HG03442 (cell line): ENCODE data around the gene CROCC2.

Experiments
- ATAC-seq: cut with Tn5 transposase; IDR thresholded peaks from one replicate; pipeline ENCODE4 v1.9.1; 2021; ENCODE audit warnings: mild to moderate bottlenecking, moderate library complexity; ENCODE audit not compliant: unreplicated experiment

Gene CROCC2

DNA sequence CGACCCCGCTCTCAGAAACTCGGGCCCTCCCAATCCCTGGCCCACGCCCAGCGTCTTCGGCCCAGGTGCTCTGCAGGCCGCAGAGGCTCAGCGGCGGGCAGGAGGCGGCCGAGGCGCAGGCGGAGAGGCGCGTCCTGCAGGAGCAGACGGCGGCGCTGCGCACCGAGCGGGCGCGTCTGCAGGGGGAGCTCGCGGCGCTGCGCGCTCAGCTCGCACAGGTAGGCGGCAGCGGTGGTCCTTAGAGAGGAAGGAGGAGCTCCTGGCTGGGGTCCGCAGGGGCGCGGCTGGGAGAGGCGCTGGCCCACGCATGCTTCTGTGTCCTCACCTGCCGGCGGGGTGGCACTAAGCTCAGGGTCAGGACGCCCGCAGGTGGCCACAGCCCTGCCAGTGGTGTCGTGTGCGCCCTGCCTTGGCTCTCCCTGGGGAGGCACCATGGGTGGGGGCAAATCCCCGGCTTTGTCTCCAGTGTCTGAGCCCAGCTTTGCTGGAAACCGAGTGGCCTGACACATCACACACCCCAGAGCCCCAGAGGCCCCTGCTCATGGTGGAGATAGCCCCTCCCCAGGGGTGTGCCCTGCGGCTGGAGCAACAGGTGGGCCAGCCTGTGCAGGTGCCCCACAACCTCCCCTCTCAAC lies 77.3 kb downstream of the CROCC2 start:
- no peak for ATAC-seq

DNA sequence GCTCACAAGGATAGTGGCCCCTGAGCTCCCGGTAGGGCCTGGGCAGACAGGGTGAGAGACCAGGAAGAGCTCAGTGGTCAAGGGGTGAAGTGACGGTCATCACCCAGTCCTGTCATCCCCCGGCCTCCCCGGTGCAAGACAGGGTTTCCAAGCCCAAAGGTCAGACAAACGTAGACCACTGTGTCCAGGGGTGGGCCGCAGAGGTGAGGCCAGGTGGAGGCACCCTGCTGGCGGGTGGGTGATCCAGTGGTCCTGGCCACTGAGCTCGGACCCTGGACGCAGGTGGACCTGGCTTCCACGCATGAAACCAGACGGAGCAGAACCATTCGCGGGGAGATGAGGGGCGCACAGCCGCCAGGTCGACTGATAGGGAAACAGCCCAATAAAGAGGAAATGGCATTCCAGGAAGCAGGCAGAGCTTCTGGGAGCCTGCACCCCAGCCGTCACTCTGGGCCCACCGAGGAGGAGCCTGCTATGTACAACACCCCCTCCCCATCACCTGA lies 77.9 kb downstream of the CROCC2 start:
- no peak for ATAC-seq

DNA sequence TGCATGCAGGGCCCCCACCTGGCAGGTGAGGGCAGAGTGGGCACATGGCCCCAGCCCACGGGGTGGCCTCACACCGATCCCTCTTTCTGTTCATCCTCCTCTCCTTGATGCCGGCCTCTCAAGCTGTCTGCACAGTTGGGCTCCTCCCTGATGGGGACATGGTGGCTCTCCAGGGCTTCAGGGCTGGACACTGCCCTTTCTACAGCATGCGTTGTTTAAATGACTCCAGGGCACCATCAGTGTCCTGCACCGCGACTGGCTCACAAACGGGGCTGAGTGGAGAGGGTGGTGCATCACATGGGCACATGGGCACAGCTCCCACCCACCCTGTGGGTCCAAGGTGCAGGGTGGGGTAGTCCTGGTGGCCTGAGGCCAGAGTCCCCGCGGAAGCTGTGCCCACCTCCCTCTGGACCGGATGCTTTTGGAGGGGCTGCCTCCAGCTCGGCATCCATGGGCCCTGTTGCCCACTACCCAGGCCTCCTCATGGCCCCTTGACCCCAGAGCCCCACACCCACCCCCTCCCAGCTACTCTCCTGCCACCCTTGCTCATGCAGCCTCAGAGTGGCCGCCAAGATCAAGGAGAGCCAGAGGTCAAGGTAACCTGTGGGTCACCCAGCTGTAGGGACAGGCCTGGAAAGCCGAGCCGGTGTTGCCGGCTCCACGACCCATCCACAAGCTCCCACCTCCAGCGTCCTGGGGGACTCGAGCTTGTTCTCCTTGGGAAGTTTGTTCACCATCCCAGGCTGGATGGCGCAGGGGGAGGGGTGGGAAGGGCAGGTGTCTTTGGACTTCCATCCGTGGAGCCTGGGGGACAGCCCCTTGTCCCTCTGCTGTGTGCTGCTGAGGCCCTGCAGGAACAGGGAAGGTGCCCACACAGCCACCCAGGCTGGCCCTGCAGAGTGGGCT lies 80.0 kb downstream of the CROCC2 start:
- no peak for ATAC-seq

DNA sequence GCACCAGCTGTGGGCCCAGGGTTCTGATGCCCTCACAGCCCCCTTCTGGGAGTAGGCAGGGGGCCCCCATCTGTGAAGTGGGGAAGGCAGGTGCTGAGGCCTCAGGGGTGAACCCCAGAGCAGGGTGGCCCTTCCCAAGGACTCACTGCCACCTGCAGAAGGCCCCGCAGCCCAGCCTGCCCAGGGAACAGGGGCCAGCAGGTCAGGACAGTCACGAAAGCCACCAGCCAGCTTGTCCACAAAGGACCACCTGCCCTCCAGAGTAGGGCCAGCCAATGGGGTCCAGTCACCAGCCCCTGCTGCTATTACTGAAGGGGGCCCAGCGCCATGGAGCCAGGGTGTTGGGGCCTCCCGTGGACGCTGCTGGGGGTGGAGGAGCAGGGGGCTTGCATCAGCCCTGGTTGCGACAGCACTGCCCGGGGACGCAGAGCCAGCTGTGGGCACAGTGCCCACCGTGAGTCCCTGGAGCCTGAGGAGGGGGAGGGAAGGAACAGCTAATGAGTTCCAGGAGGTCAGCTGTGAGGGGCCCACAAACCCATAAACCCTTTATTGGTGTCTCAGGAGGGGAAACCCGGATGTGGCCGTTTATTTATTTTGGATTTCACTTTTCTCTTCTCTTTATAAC lies 80.8 kb downstream of the CROCC2 start:
- ATAC-seq = no peak

DNA sequence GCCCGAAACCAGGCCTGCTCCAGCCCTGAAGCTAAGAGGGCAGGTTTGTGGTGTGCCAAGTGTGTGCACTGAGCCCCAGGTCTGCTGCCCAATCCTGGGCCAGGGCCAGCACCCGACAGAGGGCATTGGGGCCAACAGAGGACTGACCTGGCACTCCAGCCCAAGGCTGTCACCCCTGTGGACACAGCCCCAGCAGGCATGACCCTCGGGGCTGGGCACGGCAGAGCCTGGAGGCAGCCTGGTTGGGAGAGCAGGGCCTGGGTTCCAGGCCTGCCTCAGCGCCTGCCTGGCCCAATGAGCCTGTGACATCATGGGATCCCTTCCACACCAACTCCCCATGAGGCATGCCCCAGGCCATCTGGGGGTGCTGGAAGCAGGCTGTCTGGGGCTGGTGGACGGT lies 81.5 kb downstream of the CROCC2 start:
- no peak for ATAC-seq

DNA sequence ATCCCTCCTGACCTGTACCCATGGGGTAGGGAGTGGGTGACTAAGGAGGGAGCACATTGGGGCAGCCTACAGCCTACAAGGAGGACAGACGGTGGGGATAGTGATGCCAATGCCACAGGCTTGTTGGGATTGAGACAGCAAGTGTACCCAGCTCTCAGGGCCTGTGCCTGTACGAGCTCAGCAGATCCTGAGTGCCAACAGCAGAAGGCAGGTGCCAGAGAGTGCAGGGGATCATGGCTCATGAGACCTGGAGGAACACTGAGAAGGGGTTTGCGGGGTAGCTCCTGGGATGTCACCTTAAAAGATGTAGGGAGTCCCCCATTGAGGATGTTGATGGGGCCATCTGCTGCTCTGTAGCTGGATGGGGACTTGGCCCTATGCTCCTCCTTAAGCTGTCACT lies 82.0 kb downstream of the CROCC2 start:
- no peak for ATAC-seq

DNA sequence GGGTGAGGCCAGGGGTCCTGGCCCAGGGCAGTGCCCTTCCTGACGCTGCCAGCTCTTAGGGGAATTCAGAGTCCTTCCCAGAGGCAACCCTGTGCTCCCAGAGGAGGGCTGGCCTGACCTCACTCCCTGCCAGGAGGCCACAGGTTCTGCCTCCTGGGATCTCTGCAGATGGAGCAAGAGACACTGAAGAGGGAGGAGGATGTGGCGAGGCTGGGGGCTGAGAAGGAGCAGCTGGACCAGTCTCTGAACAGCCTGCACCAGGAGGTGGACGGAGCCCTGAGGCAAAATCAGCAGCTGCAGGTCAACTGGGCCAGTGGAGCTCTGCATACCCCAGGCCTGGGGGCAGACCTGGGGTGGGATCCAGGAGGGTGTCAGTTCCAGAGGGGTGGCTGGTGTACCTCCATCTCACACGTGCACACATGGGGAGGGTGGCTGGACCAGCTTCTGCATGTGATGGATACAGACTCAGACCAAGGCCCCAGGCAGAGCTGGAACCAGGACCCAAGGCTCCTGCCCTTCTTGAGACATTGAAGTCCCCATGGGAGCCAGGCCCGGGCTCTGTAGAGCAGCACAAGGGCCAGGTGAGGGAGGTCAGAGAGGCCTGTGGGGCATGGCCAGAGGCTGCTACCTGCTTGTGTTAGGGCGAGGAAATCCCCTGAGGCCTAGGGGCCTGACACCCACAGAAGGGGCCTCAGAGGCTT lies 82.6 kb downstream of the CROCC2 start:
- ATAC-seq = no peak

DNA sequence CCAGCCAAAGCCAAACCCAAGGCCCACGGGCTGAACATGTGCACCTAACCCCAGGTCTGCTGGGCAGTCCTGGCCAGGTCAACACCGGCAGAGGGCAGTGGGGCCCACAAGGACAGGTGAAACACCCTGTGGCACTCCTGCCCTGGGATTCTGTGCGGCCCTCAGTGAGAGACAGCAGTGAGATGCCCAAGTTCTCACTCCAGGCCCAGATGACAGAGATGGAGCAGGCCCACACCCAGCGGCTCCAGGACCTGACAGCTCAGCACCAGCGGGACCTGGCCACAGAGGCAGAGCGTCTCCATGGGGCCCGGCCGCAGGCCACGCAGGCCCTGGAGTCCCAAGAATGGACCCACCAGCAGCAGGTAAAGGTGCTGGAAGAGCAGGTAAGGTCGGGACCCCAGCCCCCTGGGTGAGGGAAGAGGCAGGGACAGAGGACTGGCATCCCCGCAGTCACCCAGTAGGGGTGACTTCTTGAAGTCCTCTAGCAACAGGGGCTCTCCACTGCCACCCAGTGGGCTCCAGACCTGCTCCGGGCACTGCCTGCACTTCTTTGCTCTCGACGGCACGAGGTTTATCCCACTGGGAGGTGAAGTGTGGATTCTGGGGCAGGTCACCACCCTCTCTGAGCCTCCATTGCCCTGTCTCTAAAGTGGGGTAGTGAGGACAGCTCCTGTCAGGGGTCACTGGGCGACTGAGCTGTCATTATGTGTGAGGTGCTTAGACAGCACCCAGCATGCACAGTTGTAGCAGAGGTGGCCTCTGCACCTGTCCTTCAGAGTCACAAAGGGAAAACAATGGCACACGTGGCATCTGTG lies 83.5 kb downstream of the CROCC2 start:
- no peak for ATAC-seq

DNA sequence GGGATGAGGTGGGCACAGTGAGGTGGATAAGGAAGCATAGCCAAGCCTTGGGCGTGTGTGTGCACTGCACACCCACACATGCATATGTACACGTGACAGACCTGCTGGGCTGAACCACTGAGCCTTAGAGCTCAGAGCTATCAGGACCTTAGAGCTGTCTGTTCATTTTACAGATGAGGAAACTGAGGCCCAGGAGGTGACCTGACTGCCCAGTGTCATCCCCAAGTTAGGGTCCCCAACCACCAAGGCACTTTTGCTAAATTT lies 84.1 kb downstream of the CROCC2 start:
- ATAC-seq = no peak

DNA sequence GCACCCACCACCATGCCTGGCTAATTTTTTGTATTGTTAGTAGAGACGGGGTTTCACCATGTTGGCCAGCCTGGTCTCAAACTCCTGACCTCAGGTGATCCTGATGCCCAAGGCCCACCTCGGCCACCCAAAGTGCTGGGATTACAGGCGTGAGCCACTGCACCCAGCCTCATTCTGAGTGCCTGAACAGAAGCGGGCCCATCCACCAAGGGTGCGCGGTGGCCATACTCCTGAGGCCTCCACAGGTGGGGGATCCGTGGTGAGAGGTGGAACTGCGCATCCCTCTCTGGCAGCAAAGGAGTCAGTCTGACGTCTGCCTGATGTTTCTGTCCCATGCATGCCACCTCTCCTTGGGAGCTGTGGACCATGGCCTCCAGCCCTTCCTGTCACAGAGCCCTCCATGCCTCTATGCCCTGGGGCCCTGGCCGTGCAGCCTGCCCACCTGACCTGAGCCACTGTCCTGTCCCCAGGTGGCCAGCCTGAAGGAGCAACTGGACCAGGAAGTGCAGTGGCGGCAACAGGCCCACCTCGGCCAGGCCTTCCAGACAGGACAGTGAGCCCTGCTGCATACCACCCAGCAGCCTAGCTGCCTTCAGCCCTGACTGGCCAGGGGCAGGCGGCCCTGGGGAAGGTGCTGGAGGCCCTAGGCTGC lies 84.7 kb downstream of the CROCC2 start:
- no peak for ATAC-seq

DNA sequence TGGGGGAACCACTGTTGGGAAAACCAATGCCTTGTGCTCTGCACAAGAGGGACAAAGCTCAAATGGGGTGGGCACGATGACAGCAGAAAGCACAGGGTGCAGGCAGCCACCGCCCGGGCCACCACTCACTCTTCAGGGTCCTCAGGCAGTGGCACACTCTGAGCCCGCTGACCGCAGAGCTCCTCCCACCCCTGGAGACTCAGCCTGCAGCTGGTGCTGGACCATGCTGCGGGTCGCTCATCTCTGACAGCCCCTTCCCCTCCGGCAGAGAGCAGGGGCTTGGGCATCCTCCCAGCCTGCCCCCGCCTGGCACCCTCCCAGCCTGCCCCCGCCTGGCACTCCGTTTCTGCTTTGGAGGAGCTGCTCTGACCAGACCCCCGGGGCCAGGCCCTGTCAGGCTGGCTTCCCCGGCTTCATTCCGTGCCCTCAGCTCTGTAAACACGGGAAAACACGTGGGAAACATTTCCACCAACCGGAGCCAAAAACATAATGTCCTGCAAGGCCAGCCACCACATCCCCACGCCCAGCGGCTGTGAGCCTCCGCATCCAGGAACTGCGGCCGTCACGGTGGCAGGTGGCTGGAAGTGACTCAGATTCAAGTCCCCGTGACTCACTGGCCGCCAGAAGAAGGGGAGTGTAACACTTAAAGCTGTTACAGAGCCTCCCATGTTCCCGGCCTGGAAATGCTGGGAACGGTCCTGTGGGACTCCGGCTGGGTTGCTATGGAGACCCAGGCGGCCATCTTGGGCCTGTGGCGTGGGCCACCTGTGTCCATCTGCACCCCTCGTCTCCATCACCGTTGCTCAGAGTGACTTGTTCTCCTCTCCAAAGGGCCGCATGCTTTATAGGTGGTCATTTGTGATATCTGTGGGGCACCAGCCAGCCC lies 85.5 kb downstream of the CROCC2 start:
- no peak for ATAC-seq

DNA sequence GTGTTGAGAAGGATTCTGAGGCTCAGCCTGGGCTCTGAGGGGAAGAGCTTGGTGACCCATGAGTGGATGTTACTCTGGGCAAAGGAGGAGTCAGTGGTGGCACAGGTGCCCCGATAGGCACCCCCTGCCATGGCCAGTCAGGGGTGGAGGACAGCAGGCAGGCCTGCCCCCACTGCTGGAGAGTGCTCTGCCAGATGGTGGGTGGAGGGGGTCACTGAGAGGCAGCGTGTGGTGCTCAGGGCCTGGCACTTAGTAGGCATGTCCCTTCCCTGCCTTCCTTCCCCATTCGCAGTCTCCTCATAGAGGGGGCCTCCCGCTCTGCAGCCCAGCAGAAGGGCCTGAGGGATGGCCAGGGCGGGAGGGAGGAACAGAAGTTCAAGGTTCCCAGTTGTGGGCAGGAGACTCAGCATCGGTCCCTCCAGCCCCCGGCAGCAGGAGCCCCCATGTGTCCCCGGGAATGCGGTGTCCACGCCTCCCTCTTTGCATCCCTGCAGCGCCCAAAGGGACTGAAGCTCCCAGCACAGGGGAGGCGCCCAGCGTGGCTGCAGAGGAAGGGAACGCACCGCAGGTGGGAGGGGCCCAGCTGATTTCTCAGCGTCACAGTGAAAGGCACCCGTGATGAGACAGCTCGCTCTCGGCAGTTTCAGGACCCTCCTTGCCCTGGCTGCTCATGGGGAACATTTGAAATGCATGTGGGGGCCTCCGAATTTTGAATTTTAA lies 86.6 kb downstream of the CROCC2 start:
- ATAC-seq = no peak

DNA sequence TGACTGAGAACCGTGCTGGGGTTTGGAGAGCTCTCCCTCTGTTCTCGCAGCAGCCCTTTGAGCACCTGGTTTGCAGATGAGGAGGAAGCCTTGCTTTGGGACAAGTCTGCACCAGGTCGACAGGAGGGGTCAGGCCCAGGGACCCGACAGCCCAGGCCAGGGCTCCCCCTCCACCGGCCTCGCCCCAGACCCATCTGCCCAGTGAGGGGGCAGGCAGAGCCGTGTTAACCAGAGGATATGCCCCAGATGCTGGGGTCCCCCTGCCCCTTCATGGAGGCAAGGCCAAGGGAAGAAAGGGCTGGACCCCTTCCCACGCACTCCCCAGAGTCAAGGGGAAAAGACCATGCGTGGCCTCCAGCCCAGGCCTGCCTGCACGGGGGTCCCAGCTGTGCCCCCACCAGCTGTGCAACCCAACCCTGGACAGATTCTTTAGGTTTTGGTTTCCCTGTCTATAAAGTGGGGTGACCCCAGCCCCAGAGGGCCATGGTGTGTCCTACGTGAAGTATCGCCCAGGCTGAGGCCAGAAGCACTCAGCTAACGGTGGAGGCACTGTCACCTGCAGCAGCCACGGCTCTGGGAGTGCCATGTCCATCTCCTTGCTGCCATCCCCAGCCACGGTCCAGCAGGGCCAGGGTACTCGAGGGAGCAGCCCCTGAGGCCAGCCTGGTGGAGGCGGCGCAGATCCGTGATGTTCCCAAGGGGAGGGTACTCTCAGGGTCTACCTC lies 87.5 kb downstream of the CROCC2 start:
- ATAC-seq = no peak

DNA sequence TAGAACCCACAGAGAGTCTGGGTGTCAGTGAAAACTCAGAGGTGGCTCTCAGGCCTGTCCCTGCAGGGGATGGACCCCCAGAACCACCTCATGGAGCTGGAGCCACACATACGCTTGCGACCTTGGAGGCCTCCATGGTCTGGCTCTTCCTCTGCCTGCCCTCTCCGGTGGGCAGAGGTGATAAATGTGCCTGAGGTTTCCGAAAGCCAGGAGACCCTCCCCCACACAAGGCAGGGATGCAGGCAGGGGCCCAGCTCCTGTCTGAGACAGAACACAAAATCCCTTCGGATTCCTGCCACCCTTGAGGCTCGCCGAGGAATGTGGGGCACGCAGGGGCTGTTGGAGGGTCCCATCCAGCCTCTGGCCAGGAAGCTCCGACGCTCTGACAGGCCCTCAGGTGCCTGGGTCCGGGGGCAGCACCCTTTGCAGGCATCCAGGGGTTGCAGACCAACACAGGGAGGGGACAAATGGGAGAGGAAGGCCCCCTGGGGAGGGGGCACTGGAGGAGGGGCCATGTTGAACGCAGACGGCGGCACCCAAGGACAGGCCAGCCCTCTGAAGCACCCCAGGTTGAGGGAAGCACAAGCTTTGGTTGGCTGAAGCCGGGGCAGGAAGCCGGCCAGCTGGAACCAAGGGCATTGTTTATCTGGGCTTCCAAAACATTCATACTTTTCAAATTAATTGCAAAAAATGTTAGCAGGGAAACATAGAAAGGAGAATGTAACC lies 88.2 kb downstream of the CROCC2 start:
- no peak for ATAC-seq

DNA sequence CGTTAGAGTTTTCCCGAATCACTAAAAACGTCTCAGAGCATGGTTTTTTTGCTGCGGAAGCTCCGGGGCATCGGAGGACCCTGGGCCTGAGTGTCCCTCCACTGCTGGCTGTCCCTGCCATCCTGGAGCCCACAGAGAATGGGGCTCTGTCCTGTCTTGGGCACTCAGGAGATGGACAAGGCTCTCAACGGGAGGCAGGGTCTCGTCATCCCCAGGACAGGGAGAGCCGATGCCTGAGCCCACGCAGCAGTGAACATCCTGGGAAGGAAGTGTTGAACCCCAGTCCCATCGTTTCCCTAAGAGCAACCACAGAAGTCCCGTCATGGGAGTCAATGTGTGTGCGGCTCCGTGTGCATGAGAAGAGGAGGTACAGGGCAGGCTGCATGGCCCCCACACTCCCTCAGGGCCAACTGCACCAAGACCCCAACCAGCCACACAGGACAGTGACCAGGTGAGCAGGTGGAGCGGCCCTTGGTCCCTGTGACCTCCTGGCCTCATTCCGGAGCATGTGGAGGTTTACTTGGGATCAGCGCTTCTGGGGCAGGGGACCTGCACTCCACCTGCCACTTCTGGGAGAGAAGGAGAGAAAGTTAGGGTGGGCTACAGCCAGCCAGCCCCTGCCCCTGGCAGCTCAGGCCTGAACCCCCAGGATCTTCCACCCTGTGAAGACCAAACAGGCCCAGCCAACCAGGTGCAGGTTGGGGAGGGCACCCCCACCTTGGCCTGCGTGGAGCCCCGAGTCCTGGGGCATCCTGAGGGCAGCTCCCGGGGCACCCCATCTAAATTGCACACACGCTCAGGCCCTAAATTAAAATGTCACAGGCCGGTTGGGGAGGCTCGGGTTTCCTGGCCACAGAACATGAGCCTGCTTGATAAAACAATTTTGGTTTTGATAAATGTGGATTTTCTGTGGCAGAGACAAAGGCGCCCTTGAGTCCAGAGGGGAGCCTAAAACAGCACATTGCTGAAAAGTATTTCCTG lies 89.2 kb downstream of the CROCC2 start:
- ATAC-seq = no peak
